Measurements from ENCODE around the gene TKT. TPM values are rescaled to one million over a fixed set of nuclear protein-coding genes. Genes with fewer than 3 reads are reported as not detected.

Gene TKT
- total RNA-seq, 1 experiment from 2014 or later, result 186 TPM

DNA sequence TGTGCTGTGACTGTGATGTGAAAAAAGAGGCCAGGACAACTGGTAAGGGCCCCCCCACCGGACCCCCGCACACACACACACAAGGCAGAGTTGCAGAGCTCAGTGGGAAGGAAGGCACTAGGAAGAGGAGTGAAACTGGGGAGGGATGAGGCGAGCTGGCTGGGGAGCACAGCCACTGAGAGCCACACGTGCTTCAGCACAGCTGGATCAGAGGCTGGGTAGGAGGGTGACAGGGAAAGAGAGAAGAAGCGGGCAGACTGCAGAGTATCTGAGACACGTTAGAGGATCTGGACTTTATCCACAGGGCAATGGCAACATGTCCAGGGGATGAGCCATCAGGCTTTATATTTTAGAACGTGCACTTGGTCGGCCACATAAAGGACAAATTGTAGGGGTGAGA is 38.0 kb upstream of the TKT start:
- DNase-seq (ENCODE audit: low spot score), result no peak
- H3K27ac ChIP-seq (ENCODE audit: low read depth, low read length, poor library complexity, severe bottlenecking), result no peak overlapping the region
- POLR2A ChIA-PET (ENCODE audit: low non-redundant PET), result no interaction called here
- peaks cover 5% of the 10 kb centered on the region for H3K36me3 ChIP-seq (ENCODE audit: insufficient read depth, low read length, poor library complexity, severe bottlenecking)
- no peak overlapping the region for H3K4me3 ChIP-seq (ENCODE audit: low read depth, low read length, poor library complexity, severe bottlenecking)
- CTCF ChIA-PET, result no interaction called here
- H3K9me3 ChIP-seq (ENCODE audit: low read depth, low read length, poor library complexity, severe bottlenecking), result no peaks in the 10 kb centered on the region
- BruUV-seq (replicated peaks), result no TSS peak
- H3K4me1 ChIP-seq (ENCODE audit: insufficient read depth, low read length, poor library complexity, severe bottlenecking), result no peaks in the 10 kb centered on the region
- TF ChIP-seq EZH2 (IDR thresholded peaks at IDR 0.05; ENCODE audit: borderline replicate concordance, low read depth, low read length, poor library complexity, severe bottlenecking), result no peak
- TF ChIP-seq, protein P1, sequence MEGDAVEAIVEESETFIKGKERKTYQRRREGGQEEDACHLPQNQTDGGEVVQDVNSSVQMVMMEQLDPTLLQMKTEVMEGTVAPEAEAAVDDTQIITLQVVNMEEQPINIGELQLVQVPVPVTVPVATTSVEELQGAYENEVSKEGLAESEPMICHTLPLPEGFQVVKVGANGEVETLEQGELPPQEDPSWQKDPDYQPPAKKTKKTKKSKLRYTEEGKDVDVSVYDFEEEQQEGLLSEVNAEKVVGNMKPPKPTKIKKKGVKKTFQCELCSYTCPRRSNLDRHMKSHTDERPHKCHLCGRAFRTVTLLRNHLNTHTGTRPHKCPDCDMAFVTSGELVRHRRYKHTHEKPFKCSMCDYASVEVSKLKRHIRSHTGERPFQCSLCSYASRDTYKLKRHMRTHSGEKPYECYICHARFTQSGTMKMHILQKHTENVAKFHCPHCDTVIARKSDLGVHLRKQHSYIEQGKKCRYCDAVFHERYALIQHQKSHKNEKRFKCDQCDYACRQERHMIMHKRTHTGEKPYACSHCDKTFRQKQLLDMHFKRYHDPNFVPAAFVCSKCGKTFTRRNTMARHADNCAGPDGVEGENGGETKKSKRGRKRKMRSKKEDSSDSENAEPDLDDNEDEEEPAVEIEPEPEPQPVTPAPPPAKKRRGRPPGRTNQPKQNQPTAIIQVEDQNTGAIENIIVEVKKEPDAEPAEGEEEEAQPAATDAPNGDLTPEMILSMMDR (conservative IDR thresholded peaks at IDR 0.05; ENCODE audit: low read depth, low read length), result no peak
- intact Hi-C loops (cut with micrococcal nuclease; ENCODE audit: unreplicated experiment), result no loop called here
- no peaks in the 10 kb centered on the region for H3K27me3 ChIP-seq (replicated peaks; ENCODE audit: insufficient read depth, low read depth, low read length, poor library complexity)

DNA sequence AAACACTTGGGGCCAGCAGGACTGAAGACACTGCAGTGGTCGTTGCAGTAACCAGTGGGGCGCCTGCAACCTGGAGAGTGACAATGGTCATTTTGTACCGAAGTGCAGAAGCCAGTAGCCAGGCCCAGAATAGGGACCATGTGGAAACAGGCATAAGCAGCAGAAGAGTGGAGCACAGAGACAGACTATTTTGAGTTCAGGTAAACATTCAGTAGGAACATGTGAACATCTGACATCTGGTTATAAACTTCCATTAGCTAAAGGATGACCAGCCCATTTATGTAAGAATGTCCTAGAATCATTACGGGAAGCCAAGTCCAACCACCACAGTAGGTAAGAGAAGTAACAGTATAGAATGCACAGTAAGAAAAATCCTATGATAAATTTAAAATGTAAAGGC is 32.4 kb upstream of the TKT start:
- Histone ChIP-seq H3K27me3 (replicated peaks; ENCODE audit: insufficient read depth, low read depth, low read length, poor library complexity) (no peaks in the 10 kb centered on the region), H3K27ac (ENCODE audit: low read depth, low read length, poor library complexity, severe bottlenecking) (no peak overlapping the region), H3K36me3 (ENCODE audit: insufficient read depth, low read length, poor library complexity, severe bottlenecking) (peaks cover 6% of the 10 kb centered on the region), H3K9me3 (ENCODE audit: low read depth, low read length, poor library complexity, severe bottlenecking) (no peaks in the 10 kb centered on the region), H3K4me3 (ENCODE audit: low read depth, low read length, poor library complexity, severe bottlenecking) (no peak overlapping the region), H3K4me1 (ENCODE audit: insufficient read depth, low read length, poor library complexity, severe bottlenecking) (no peaks in the 10 kb centered on the region)
- CTCF ChIA-PET, result no interaction called here
- DNase-seq (ENCODE audit: low spot score), result no peak
- no TSS peak for BruUV-seq (replicated peaks)
- POLR2A ChIA-PET (ENCODE audit: low non-redundant PET), result no interaction called here
- TF ChIP-seq, protein P1 (conservative IDR thresholded peaks at IDR 0.05; ENCODE audit: low read depth, low read length), result no peak
- no peak for TF ChIP-seq EZH2 (IDR thresholded peaks at IDR 0.05; ENCODE audit: borderline replicate concordance, low read depth, low read length, poor library complexity, severe bottlenecking)
- intact Hi-C loops (cut with micrococcal nuclease; ENCODE audit: unreplicated experiment), result no loop called here

DNA sequence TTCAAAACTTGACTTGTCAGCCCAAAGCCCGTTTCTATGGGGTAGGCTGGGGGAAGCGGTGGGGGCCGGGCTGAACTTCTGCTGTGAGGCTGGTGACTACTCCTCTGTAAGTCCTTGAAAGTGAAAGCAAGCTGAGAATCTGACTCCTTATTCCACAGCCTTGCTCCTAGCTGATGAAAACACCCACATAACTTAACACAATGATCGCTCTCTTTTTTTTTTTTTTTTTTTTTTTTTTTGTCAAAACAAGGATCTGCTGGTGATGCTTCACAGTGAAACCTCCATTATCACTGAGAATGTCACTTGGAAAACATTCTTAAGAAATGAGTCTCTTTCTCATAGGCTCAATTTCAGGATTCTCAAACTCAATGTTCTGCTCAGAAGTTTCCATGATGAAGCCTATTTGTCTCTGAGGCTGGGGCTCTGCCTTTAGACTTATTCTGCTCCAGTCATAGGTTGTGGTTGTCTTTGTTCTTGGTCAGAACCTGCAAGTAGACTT is 31.4 kb upstream of the TKT start:
- intact Hi-C loops (cut with micrococcal nuclease; ENCODE audit: unreplicated experiment), result no loop called here
- Histone ChIP-seq H3K4me1 (ENCODE audit: insufficient read depth, low read length, poor library complexity, severe bottlenecking) (no peaks in the 10 kb centered on the region), H3K4me3 (ENCODE audit: low read depth, low read length, poor library complexity, severe bottlenecking) (no peak overlapping the region), H3K36me3 (ENCODE audit: insufficient read depth, low read length, poor library complexity, severe bottlenecking) (peaks cover 6% of the 10 kb centered on the region), H3K27ac (ENCODE audit: low read depth, low read length, poor library complexity, severe bottlenecking) (no peak overlapping the region), H3K9me3 (ENCODE audit: low read depth, low read length, poor library complexity, severe bottlenecking) (no peaks in the 10 kb centered on the region), H3K27me3 (replicated peaks; ENCODE audit: insufficient read depth, low read depth, low read length, poor library complexity) (no peaks in the 10 kb centered on the region)
- CTCF ChIA-PET, result no interaction called here
- BruUV-seq (replicated peaks), result no TSS peak
- DNase-seq (ENCODE audit: low spot score), result no peak
- POLR2A ChIA-PET (ENCODE audit: low non-redundant PET), result no interaction called here
- TF ChIP-seq, protein P1 (conservative IDR thresholded peaks at IDR 0.05; ENCODE audit: low read depth, low read length), result no peak
- no peak for TF ChIP-seq EZH2 (IDR thresholded peaks at IDR 0.05; ENCODE audit: borderline replicate concordance, low read depth, low read length, poor library complexity, severe bottlenecking)

All from A673 (cell line).